Endothelial cell of umbilical vein (primary cell): ENCODE data around the gene SGK1. TPM values are rescaled to one million over a fixed set of nuclear protein-coding genes. Genes with fewer than 3 reads are reported as not detected.

Experiments
- BruUV-seq: library from RNA; stranded (reverse); fragments of 400-500 nt; replicated peaks from 2 replicates; lab custom pipeline; 2021; lab: Mats Ljungman, UMichigan
- CTCF ChIA-PET: fragments of 300-600, 350-600 bp; sonication (Branson Sonifier 250); formaldehyde crosslinking; loops from one replicate; lab custom pipeline; 2021; ENCODE audit warnings: antibody characterized with exemption, inconsistent platforms; lab: Charles Lee
- POLR2A ChIA-PET: fragments of 300-600, 350-600 bp; sonication (Branson Sonifier 250); formaldehyde crosslinking; loops from one replicate; lab custom pipeline; 2021; ENCODE audit warnings: antibody characterized with exemption, inconsistent platforms; lab: Charles Lee
- DNase-seq: peaks from one replicate; pipeline ENCODE4 v3.0.0-alpha.2; 2011; ENCODE audit warnings: low read depth, low spot score
- FAIRE-seq: peaks from 2 replicates; lab custom pipeline; 2011; peaks lifted over from hg19 to GRCh38; lab: Jason Lieb, UNC
- H2AFZ ChIP-seq: 2 replicates; pipeline ENCODE4 v1.6.0; 2012; ENCODE audit warnings: low read depth, low read length, control low read depth, inconsistent platforms
- H3K27ac ChIP-seq: 2 replicates; pipeline ENCODE4 v1.5.1; 2011; ENCODE audit warnings: low read depth, mild to moderate bottlenecking, control low read depth, low read length, moderate library complexity; ENCODE audit not compliant: insufficient read depth
- H3K27me3 ChIP-seq, 2 experiments: 2 replicates each; pipeline versions ENCODE4 v1.6.0 to v1.6.1; 2011; ENCODE audit warnings: low read length in 2 of 2, mixed read lengths in 1 of 2; ENCODE audit not compliant: control insufficient read depth in 2 of 2, insufficient read depth in 2 of 2
- H3K36me3 ChIP-seq, 2 experiments: 2 replicates in 1 of 2; 3 replicates in 1 of 2; pipeline ENCODE4 v1.5.1; 2011; ENCODE audit warnings: low read length in 2 of 2, mild to moderate bottlenecking in 1 of 2, moderate library complexity in 1 of 2; ENCODE audit not compliant: control insufficient read depth in 2 of 2, insufficient read depth in 2 of 2; ENCODE audit errors: extremely low read depth in 1 of 2
- H3K4me1 ChIP-seq: 3 replicates; pipeline ENCODE4 v1.5.1; 2011; ENCODE audit warnings: mild to moderate bottlenecking, low read length; ENCODE audit not compliant: control insufficient read depth, insufficient read depth; ENCODE audit errors: extremely low read depth
- H3K4me2 ChIP-seq: 2 replicates; pipeline ENCODE4 v1.6.1; 2011; ENCODE audit warnings: low read length, control low read depth, mixed read lengths; ENCODE audit not compliant: insufficient read depth
- H3K4me3 ChIP-seq, 3 experiments: fragments of 200-600 bp in 1 of 3; sonication (generic), shearing (Covaris generic) in 1 of 3; replicated peaks in 1 of 3; 2 replicates each; pipeline ENCODE4 v1.5.1; 2011 to 2016; ENCODE audit warnings: control low read depth in 3 of 3, low read length in 3 of 3, mild to moderate bottlenecking in 2 of 3, inconsistent platforms in 1 of 3, low read depth in 1 of 3, moderate library complexity in 1 of 3; ENCODE audit not compliant: insufficient read depth in 1 of 3
- H3K79me2 ChIP-seq: 2 replicates; pipeline ENCODE4 v1.6.0; 2012; ENCODE audit warnings: low read length, inconsistent platforms; ENCODE audit not compliant: control insufficient read depth, insufficient read depth
- H3K9ac ChIP-seq: replicated peaks from 2 replicates; pipeline ENCODE3; 2011; ENCODE audit warnings: low read length, control low read depth; ENCODE audit not compliant: insufficient read depth; ENCODE audit errors: extremely low read depth
- H3K9me1 ChIP-seq: replicated peaks from 3 replicates; pipeline ENCODE4 v1.6.0; 2011; ENCODE audit warnings: mild to moderate bottlenecking, low read length; ENCODE audit not compliant: control insufficient read depth, insufficient read depth; ENCODE audit errors: extremely low read depth
- H3K9me3 ChIP-seq: replicated peaks from 2 replicates; pipeline ENCODE4 v1.5.1; 2012; ENCODE audit warnings: low read length, inconsistent platforms; ENCODE audit not compliant: control insufficient read depth, insufficient read depth
- H4K20me1 ChIP-seq: replicated peaks from 2 replicates; pipeline ENCODE3; 2011; ENCODE audit warnings: mild to moderate bottlenecking, low read length; ENCODE audit not compliant: control insufficient read depth, insufficient read depth; ENCODE audit errors: extremely low read depth
- EZH2 ChIP-seq: IDR thresholded peaks from 2 replicates; pipeline ENCODE4 v1.6.1; 2012; ENCODE audit warnings: borderline replicate concordance, low read depth, mild to moderate bottlenecking, moderate library complexity, low read length, inconsistent platforms; ENCODE audit not compliant: severe bottlenecking
- GATA2 ChIP-seq: IDR thresholded peaks from 2 replicates; pipeline ENCODE4 v1.7.0; 2011; ENCODE audit warnings: low read depth, mild to moderate bottlenecking, moderate library complexity, mixed read lengths, low read length; ENCODE audit not compliant: insufficient read length, insufficient read depth
- MYC ChIP-seq: IDR thresholded peaks from one replicate; pipeline ENCODE4 v1.6.1; 2011; ENCODE audit warnings: mild to moderate bottlenecking, low read depth, low read length
- POLR2A ChIP-seq: IDR thresholded peaks from 2 replicates; pipeline ENCODE4 v1.6.1; 2012; ENCODE audit warnings: low read depth, mild to moderate bottlenecking, control low read depth, low read length
- POLR2AphosphoS5 ChIP-seq: IDR thresholded peaks from 2 replicates; pipeline ENCODE4 v1.6.1; 2012; ENCODE audit warnings: low read depth, mild to moderate bottlenecking, control low read depth, low read length, moderate library complexity; ENCODE audit not compliant: insufficient read depth
- dilution Hi-C: fragments of 300-500 bp; cut with MboI; formaldehyde crosslinking; loops from one replicate; pipeline ENCODE4 v1.15.0; 2019; ENCODE audit warnings: low sequenced_read_pairs; ENCODE audit not compliant: extremely low pct_ligation_motif_present
- intact Hi-C: fragments of 100-400 bp; cut with micrococcal nuclease; formaldehyde crosslinking; loops from one replicate; pipeline ENCODE4 v1.10.0; 2022
- polyA plus RNA-seq, 4 experiments: library from polyadenylated mRNA; depleted of rRNA in 3 of 4; stranded (reverse) in 3 of 4; unstranded in 1 of 4; fragments of >200 nt; gene quantifications; 2 replicates each; pipeline versions ENCODE4 v1.2.1 to v1.2.3, GENCODE V29; 2011 to 2012; ENCODE audit warnings: missing spikeins in 1 of 4
- total RNA-seq: library from RNA; stranded (reverse); gene quantifications from 2 replicates; pipeline ENCODE4 v1.2.3, GENCODE V29; 2021
- TF ChIP-seq, protein P1 (sequence below), 2 donors: IDR thresholded peaks; 1 replicate in 1 of 2; 2 replicates in 1 of 2; pipeline ENCODE4 v1.5.1; 2011; ENCODE audit warnings: low read length in 2 of 2, mild to moderate bottlenecking in 2 of 2, moderate library complexity in 2 of 2, control low read depth in 1 of 2, inconsistent platforms in 1 of 2, low read depth in 1 of 2; ENCODE audit not compliant: insufficient read depth in 1 of 2; ENCODE audit errors: extremely low read depth in 1 of 2

The SGK1 gene
- total and polyA plus RNA-seq, 2 donors (not counting 3 experiments of a cell fraction or from before 2014, with no cell fraction given): 121 to 128 TPM

DNA sequence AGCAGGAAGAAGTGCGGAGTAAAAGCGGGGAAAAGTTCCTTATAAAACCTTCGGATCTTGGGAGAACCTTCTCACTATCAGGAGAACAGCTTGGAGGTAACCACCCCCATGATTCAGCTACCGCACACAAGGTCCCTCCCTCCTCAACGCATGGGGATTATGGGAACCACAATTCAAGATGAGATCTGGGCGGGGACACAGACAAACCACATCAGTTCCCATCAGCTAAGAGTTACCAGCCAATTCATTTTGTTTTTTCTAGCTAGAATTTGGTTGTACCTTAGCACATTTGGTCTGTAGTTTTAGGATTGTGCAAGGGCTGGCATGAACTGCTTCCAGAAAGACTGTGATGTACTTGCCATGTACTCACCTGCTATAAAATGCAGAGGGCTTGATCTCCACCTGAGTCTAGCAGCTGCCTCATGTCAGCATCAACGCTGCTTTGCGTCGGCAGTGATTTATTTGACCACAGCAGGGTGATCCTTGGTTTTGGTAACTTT lies 170.8 kb downstream of the SGK1 start:
- Histone ChIP-seq H3K9me3 (no peaks in the 10 kb centered on the region), H3K4me1 (no peaks in the 10 kb centered on the region), H3K4me2 (no peak overlapping the region), H3K27me3 (peaks cover 0 to 2% of the 10 kb centered on the region in 2 experiments), H3K9ac (no peak overlapping the region), H3K27ac (no peak overlapping the region), H3K36me3 (no peaks in the 10 kb centered on the region), H3K4me3 (no peak overlapping the region), H4K20me1 (no peaks in the 10 kb centered on the region), H2AFZ (no peak overlapping the region), H3K9me1 (no peaks in the 10 kb centered on the region), H3K79me2 (no peaks in the 10 kb centered on the region)
- no peak for TF ChIP-seq POLR2A
- TF ChIP-seq POLR2AphosphoS5: no peak
- no peak for TF ChIP-seq MYC
- dilution Hi-C loops: no loop called here
- FAIRE-seq: no peak
- ChIA-PET CTCF (interaction anchor here (3.8 kb wide), 1 partner anchor 24 kb away, joined by 17 read pairs; no protein-coding TSS in a partner anchor), POLR2A (no interaction called here)
- intact Hi-C loops: no loop called here
- no TSS peak for BruUV-seq
- DNase-seq: no peak

GRCh38 chr6:134146268-134147033 lies 171.5 kb downstream of the SGK1 start:
- Histone ChIP-seq H3K9me1 (no peaks in the 10 kb centered on the region), H2AFZ (no peak overlapping the region), H3K9ac (no peak overlapping the region), H3K9me3 (no peaks in the 10 kb centered on the region), H3K4me3 (no peak overlapping the region), H3K27ac (no peak overlapping the region), H3K4me1 (no peaks in the 10 kb centered on the region), H3K36me3 (no peaks in the 10 kb centered on the region), H3K79me2 (no peaks in the 10 kb centered on the region), H4K20me1 (no peaks in the 10 kb centered on the region), H3K4me2 (no peak overlapping the region), H3K27me3 (peaks cover 0 to 2% of the 10 kb centered on the region in 2 experiments)
- TF ChIP-seq, protein P1, sequence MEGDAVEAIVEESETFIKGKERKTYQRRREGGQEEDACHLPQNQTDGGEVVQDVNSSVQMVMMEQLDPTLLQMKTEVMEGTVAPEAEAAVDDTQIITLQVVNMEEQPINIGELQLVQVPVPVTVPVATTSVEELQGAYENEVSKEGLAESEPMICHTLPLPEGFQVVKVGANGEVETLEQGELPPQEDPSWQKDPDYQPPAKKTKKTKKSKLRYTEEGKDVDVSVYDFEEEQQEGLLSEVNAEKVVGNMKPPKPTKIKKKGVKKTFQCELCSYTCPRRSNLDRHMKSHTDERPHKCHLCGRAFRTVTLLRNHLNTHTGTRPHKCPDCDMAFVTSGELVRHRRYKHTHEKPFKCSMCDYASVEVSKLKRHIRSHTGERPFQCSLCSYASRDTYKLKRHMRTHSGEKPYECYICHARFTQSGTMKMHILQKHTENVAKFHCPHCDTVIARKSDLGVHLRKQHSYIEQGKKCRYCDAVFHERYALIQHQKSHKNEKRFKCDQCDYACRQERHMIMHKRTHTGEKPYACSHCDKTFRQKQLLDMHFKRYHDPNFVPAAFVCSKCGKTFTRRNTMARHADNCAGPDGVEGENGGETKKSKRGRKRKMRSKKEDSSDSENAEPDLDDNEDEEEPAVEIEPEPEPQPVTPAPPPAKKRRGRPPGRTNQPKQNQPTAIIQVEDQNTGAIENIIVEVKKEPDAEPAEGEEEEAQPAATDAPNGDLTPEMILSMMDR (IDR thresholded peaks at IDR 0.05; ENCODE audit: extremely low read depth in 1 of 2, insufficient read depth in 1 of 2, low read depth in 1 of 2, low read length in 2 of 2): no peak
- TF ChIP-seq MYC: no peak
- TF ChIP-seq EZH2: no peak
- TF ChIP-seq POLR2AphosphoS5: no peak
- no peak for TF ChIP-seq GATA2
- BruUV-seq: no TSS peak
- POLR2A ChIA-PET: no interaction called here
- CTCF ChIA-PET: interaction anchor here (1.4 kb wide), 1 partner anchor 678 kb away, joined by 3 read pairs; no protein-coding TSS in a partner anchor
- intact Hi-C loops (no loop called here), dilution Hi-C loops (no loop called here)
- FAIRE-seq (no peak), DNase-seq (no peak)
